GM23338 (cell line): Measurements from ENCODE around the gene CLK3. TPM values are rescaled to one million over a fixed set of nuclear protein-coding genes. Genes with fewer than 3 reads are reported as not detected.

Experiments used
- ATAC-seq: fragments of 200-7000 bp; cut with Tn5 transposase; 3 replicates; pipeline ENCODE4 v1.9.1; 2020
- DNase-seq: peaks from one replicate; pipeline ENCODE4 v3.0.0-alpha.2; 2015; ENCODE audit warnings: low spot score
- H2AFZ ChIP-seq: fragments of 200-600 bp; sonication (generic); 2 replicates; pipeline ENCODE4 v1.8.0; 2016; ENCODE audit warnings: antibody characterized with exemption, mild to moderate bottlenecking, moderate library complexity
- H3F3A ChIP-seq: fragments of 200-600 bp; sonication (generic); replicated peaks from 2 replicates; pipeline ENCODE4 v1.8.0; 2017; ENCODE audit warnings: antibody characterized with exemption, mixed run types, low read depth
- H3K27ac ChIP-seq: fragments of 200-600 bp; sonication (generic); 2 replicates; pipeline ENCODE4 v1.6.1; 2016; ENCODE audit warnings: low read depth
- H3K27me3 ChIP-seq: fragments of 200-600 bp; sonication (generic); 2 replicates; pipeline ENCODE4 v1.8.0; 2016; ENCODE audit warnings: mild to moderate bottlenecking, mixed run types, moderate library complexity; ENCODE audit not compliant: insufficient read depth
- H3K36me3 ChIP-seq: fragments of 200-600 bp; sonication (generic); 2 replicates; pipeline ENCODE4 v1.8.0; 2016; ENCODE audit warnings: mild to moderate bottlenecking; ENCODE audit not compliant: insufficient read depth
- H3K4me1 ChIP-seq: fragments of 200-600 bp; sonication (generic); 2 replicates; pipeline ENCODE4 v1.8.0; 2016; ENCODE audit warnings: mild to moderate bottlenecking, moderate library complexity; ENCODE audit not compliant: insufficient read depth
- H3K4me2 ChIP-seq: fragments of 200-600 bp; sonication (generic); 2 replicates; pipeline ENCODE4 v1.7.1; 2017; ENCODE audit warnings: mixed run types
- H3K4me3 ChIP-seq: fragments of 200-600 bp; sonication (generic); 2 replicates; pipeline ENCODE4 v1.6.1; 2016; ENCODE audit warnings: mixed run types
- H3K79me2 ChIP-seq: fragments of 200-600 bp; sonication (generic); replicated peaks from 2 replicates; pipeline ENCODE4 v1.8.0; 2017; ENCODE audit warnings: mild to moderate bottlenecking; ENCODE audit not compliant: insufficient read depth
- H3K9me2 ChIP-seq: fragments of 200-600 bp; sonication (generic); 2 replicates; pipeline ENCODE4 v1.8.0; 2017; ENCODE audit not compliant: insufficient read depth
- H4K20me1 ChIP-seq: fragments of 200-600 bp; sonication (generic); replicated peaks from 2 replicates; pipeline ENCODE4 v1.8.0; 2017; ENCODE audit warnings: mild to moderate bottlenecking; ENCODE audit not compliant: insufficient read depth
- H3K27ac Mint-ChIP-seq: 2 replicates; pipeline ENCODE4 v1.8.0; 2020; ENCODE audit warnings: inconsistent platforms, mild to moderate bottlenecking, moderate library complexity, mixed read lengths
- H3K27me3 Mint-ChIP-seq: 3 replicates; pipeline ENCODE4 v1.8.0; 2022; ENCODE audit warnings: low read depth, mild to moderate bottlenecking, moderate library complexity, mixed read lengths, inconsistent platforms; ENCODE audit not compliant: insufficient read depth, poor library complexity
- H3K36me3 Mint-ChIP-seq: 3 replicates; pipeline ENCODE4 v1.8.0; 2021; ENCODE audit warnings: low read depth, mild to moderate bottlenecking, inconsistent platforms, moderate library complexity, mixed read lengths
- H3K4me1 Mint-ChIP-seq: 3 replicates; pipeline ENCODE4 v1.8.0; 2020; ENCODE audit warnings: mild to moderate bottlenecking, inconsistent platforms, mixed read lengths
- H3K4me3 Mint-ChIP-seq: 3 replicates; pipeline ENCODE4 v1.8.0; 2021; ENCODE audit warnings: moderate library complexity, mild to moderate bottlenecking, inconsistent platforms, mixed read lengths
- H3K9me3 Mint-ChIP-seq: 3 replicates; pipeline ENCODE4 v1.8.0; 2020; ENCODE audit warnings: moderate library complexity, mild to moderate bottlenecking, inconsistent platforms, mixed read lengths
- CREB1 ChIP-seq: fragments of 250-450 bp; sonication (Bioruptor Pico); IDR thresholded peaks from 2 replicates; pipeline ENCODE4 v1.5.0; 2020; ENCODE audit warnings: low read depth, mild to moderate bottlenecking, moderate library complexity
- CTCF ChIP-seq, 2 experiments: fragments of 200-600 bp in 1 of 2; sonication (generic) in 1 of 2; conservative IDR thresholded peaks; 2 replicates each; pipeline versions ENCODE4 v1.5.1 to v1.6.1; 2016 to 2017; ENCODE audit warnings: antibody characterized with exemption in 2 of 2, low read depth in 2 of 2, mild to moderate bottlenecking in 2 of 2, moderate library complexity in 1 of 2
- ETS1 ChIP-seq: IDR thresholded peaks from 2 replicates; pipeline ENCODE4 v1.6.1; 2016; ENCODE audit warnings: antibody characterized with exemption
- EZH2 ChIP-seq: fragments of 200-600 bp; sonication (generic); IDR thresholded peaks from one replicate; pipeline ENCODE4 v1.8.0; 2017; ENCODE audit warnings: antibody characterized with exemption, mild to moderate bottlenecking, low read depth; ENCODE audit not compliant: unreplicated experiment
- JUNB ChIP-seq: IDR thresholded peaks from one replicate; pipeline ENCODE4 v1.6.1; 2016; ENCODE audit warnings: antibody characterized with exemption; ENCODE audit not compliant: unreplicated experiment
- NANOG ChIP-seq: IDR thresholded peaks from 2 replicates; pipeline ENCODE4 v1.6.1; 2016; ENCODE audit warnings: antibody characterized with exemption, borderline replicate concordance
- STAT1 ChIP-seq: IDR thresholded peaks from one replicate; pipeline ENCODE4 v1.6.1; 2016; ENCODE audit warnings: antibody characterized with exemption; ENCODE audit not compliant: unreplicated experiment
- ZNF114 ChIP-seq: fragments of 250-450 bp; sonication (Bioruptor Pico); IDR thresholded peaks from 2 replicates; pipeline ENCODE4 v1.5.0; 2020; ENCODE audit warnings: mild to moderate bottlenecking, moderate library complexity
- ZNF462 ChIP-seq: fragments of 250-450 bp; sonication (Bioruptor Pico); IDR thresholded peaks from 2 replicates; pipeline ENCODE4 v1.5.0; 2020; ENCODE audit warnings: mild to moderate bottlenecking, moderate library complexity
- polyA plus RNA-seq: library from polyadenylated mRNA; unstranded; fragments of >200 nt; fragmentation: Nextera tagmentation; extraction: Ambion mirVana; gene quantifications from 2 replicates; pipeline ENCODE4 v1.2.1, GENCODE V29; 2016
- total RNA-seq: library from RNA; depleted of rRNA; stranded (reverse); fragments of >200 nt; shearing (Covaris generic); gene quantifications from 2 replicates; pipeline ENCODE4 v1.2.3, GENCODE V29; 2014

CLK3 gene
- total and polyA plus RNA-seq, 2 experiments from 2014 or later: 40.7 to 67.7 TPM

GRCh38 chr15:74616996-74617395 is 1.4 kb downstream of the CLK3 start (continued):
- no peak for TF ChIP-seq ZNF462
- TF ChIP-seq JUNB: no peak
- TF ChIP-seq NANOG: no peak
- TF ChIP-seq ETS1: no peak
- TF ChIP-seq EZH2: no peak
- TF ChIP-seq STAT1: no peak
- no peak for TF ChIP-seq ZNF114 (CRISPR knock-in tag)

GRCh38 chr15:74618841-74619596 is 3.4 kb downstream of the CLK3 start:
- Mint-ChIP-seq H3K36me3 (peaks cover 48% of the 10 kb centered on the region), H3K4me1 (peaks cover 27% of the 10 kb centered on the region), H3K4me3 (no peak overlapping the region), H3K9me3 (no peaks in the 10 kb centered on the region; the same call in 2 of the 3 replicates), H3K27me3 (peaks cover 24% of the 10 kb centered on the region), H3K27ac (no peak overlapping the region)
- 0 out of 2 replicates have a peak, but pooled peaks cover under 1% of the 10 kb centered on the region for H3K27me3 ChIP-seq
- H3K4me2 ChIP-seq: no peak overlapping the region
- peaks cover 14% of the 10 kb centered on the region; the same call in 1 of the 2 replicates for H3K36me3 ChIP-seq
- H2AFZ ChIP-seq: no peak overlapping the region
- H3F3A ChIP-seq: peaks cover 27% of the 10 kb centered on the region
- DNase-seq (no peak), ATAC-seq (no peak)
- H4K20me1 ChIP-seq: peaks cover 37% of the 10 kb centered on the region
- H3K4me3 ChIP-seq: no peak overlapping the region
- H3K27ac ChIP-seq: no peak overlapping the region
- no peaks in the 10 kb centered on the region for H3K9me2 ChIP-seq
- peaks cover 36% of the 10 kb centered on the region for H3K79me2 ChIP-seq
- peaks cover 11% of the 10 kb centered on the region for H3K4me1 ChIP-seq
- no peak for TF ChIP-seq CTCF (conservative IDR thresholded peaks at IDR 0.05; ENCODE audit: low read depth in 2 of 2)
- no peak for TF ChIP-seq NANOG
- TF ChIP-seq ZNF114 (CRISPR knock-in tag): no peak
- no peak for TF ChIP-seq CREB1 (CRISPR knock-in tag)
- TF ChIP-seq EZH2: no peak
- no peak for TF ChIP-seq JUNB
